Central memory CD8-positive, alpha-beta T cell (primary cell): ENCODE data around the gene PDXDC1.
"Not testable (repeated sequence)": the region's sequence is repeated elsewhere in the genome, so short reads cannot be mapped to it uniquely, and the experiment has no call there.

Experiments used
- ATAC-seq: fragments of 150-1000 bp; cut with Tn5 transposase; replicated peaks from 2 replicates; pipeline ENCODE4 v1.10.0; 2022; ENCODE audit warnings: mild to moderate bottlenecking, moderate FRiP score, moderate number of reproducible peaks; ENCODE audit not compliant: poor library complexity, severe bottlenecking; ENCODE audit errors: extremely low read depth
- DNase-seq, 2 donors: peaks; one replicate each; pipeline ENCODE4 v3.0.0; 2021; ENCODE audit warnings: low spot score in 2 of 2
- H3K27ac Mint-ChIP-seq: one replicate; pipeline ENCODE4 v1.8.0; 2022; ENCODE audit warnings: low read depth, mild to moderate bottlenecking, moderate library complexity, mixed read lengths
- H3K27me3 Mint-ChIP-seq: one replicate; pipeline ENCODE4 v1.8.0; 2022; ENCODE audit warnings: mixed read lengths
- H3K36me3 Mint-ChIP-seq: one replicate; pipeline ENCODE4 v1.8.0; 2022; ENCODE audit warnings: mild to moderate bottlenecking, moderate library complexity, mixed read lengths; ENCODE audit not compliant: insufficient read depth
- H3K4me1 Mint-ChIP-seq: one replicate; pipeline ENCODE4 v1.8.0; 2022; ENCODE audit warnings: mixed read lengths
- H3K4me3 Mint-ChIP-seq: one replicate; pipeline ENCODE4 v1.8.0; 2022; ENCODE audit warnings: mild to moderate bottlenecking, moderate library complexity, mixed read lengths
- H3K9me3 Mint-ChIP-seq: one replicate; pipeline ENCODE4 v1.8.0; 2022; ENCODE audit warnings: mixed read lengths

Gene PDXDC1

DNA sequence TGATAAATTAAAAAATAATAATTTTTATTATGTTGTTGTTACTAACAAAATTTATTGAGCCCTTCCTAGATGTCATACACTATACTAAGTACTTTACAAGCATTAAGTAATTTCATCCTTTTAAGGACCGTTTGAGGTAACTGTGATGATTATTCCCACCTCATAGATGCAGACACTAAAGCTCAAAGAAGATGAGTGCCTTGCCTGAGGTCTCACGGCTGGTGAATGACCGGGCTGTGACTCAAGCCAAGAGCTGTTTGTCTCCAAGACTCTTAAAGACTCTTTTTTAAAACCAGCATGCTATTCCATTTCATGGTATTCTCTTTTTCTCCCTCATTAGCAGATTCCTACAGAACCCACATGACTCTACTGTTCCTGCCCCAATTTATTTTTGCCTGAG, 193.5 kb downstream of the PDXDC1 start:
- DNase-seq, H3K27ac Mint-ChIP-seq, H3K36me3 Mint-ChIP-seq, H3K4me3 Mint-ChIP-seq, ATAC-seq, H3K9me3 Mint-ChIP-seq, H3K4me1 Mint-ChIP-seq: not testable (repeated sequence)
- peaks cover 13% of the 10 kb centered on the region for H3K27me3 Mint-ChIP-seq

DNA sequence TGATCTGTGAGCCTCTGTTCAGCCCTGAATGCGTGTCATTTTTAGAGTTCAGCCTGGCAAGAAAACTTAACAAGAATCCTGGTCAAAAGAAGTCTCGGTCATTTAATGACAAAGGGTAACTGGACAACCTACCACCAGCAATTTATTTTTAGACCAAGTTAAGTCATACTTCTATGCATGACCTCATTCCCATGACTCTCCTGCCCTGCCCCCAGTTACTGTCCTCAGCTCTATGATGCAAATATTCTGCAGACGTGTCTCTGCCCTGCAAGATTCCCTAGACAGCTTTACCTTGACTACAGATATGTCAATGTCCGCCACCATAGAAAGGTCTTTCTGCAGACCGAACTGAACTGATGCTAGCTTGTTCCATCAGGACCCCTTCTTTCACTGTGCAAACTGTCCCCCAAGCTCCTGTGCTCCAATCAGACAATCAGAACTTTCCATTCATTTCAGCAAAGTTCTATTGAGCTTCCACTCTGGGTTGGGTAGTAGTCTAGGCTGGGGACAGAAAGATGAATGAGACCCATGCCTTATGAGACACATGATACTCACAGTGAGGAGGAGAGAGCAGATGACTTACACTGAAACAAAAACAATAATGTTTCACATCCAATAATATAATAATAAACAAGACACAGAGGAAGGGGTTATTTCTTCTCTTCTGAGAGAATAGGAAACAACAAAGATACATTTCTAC, 194.3 kb downstream of the PDXDC1 start:
- not testable (repeated sequence) for H3K9me3 Mint-ChIP-seq, H3K36me3 Mint-ChIP-seq, H3K4me1 Mint-ChIP-seq, H3K27ac Mint-ChIP-seq, DNase-seq, H3K4me3 Mint-ChIP-seq, ATAC-seq
- peaks cover 13% of the 10 kb centered on the region for H3K27me3 Mint-ChIP-seq

DNA sequence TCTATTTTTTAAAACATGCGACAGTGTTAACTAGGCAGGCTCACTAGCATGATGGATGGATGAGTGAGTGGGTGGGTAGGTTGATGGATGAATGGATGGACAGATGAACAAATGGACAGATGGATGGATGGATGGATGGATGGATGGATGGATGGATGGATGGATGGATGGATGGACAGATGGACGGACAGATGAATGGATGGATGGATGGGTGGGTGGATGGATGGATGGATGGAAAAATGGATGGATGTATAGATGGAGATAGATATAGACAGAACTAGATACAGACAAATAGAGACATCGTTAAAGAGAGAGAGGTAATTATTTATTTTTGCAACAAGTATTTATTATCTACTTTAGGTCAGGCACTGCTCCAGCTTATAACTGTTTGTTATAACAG, 205.1 kb downstream of the PDXDC1 start:
- not testable (repeated sequence) for H3K27me3 Mint-ChIP-seq, ATAC-seq, H3K4me1 Mint-ChIP-seq, H3K36me3 Mint-ChIP-seq, DNase-seq, H3K4me3 Mint-ChIP-seq, H3K9me3 Mint-ChIP-seq, H3K27ac Mint-ChIP-seq

DNA sequence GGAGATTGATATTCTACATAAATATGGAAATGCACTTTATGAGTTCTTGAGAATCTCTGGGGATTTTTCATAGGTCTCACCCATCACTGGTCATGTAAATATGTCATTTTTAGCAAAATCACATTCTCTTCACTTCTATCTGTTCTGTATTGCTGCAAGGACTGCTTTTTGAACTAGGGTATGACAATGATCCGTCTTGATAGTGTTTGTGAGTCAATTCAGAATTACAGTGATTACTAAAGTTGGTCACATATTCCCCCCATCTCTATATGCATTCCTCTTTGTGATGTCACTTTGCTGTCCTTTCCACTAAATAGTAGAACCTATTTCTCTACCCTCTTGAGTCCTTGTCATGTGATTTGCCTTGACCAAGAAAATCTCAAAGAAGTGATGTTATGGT, 206.1 kb downstream of the PDXDC1 start:
- H3K9me3 Mint-ChIP-seq, H3K27me3 Mint-ChIP-seq, ATAC-seq, H3K4me3 Mint-ChIP-seq, H3K27ac Mint-ChIP-seq, H3K36me3 Mint-ChIP-seq, H3K4me1 Mint-ChIP-seq, DNase-seq: not testable (repeated sequence)

DNA sequence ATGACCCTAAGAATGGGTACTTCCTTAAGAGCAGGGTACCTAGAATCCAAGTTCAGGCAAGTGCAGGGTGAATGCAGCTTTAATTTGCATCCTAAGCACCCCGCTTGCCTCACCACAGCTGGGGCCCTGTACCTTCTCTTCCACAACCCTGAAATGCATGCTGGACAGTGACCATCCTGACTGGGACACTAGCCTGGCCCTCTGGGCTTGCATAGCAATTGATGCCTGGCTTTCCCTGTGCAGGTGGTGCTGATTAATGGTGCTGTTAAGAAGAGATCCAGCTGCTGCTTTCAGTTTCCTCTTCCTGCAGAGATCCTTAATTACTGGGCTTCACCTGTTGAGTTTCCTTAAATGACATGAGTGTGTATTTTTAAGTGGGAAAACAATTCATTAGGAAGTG, 209.2 kb downstream of the PDXDC1 start:
- not testable (repeated sequence) for H3K27ac Mint-ChIP-seq, DNase-seq, H3K36me3 Mint-ChIP-seq, H3K4me1 Mint-ChIP-seq, H3K4me3 Mint-ChIP-seq, ATAC-seq, H3K27me3 Mint-ChIP-seq, H3K9me3 Mint-ChIP-seq
